ENCODE data around the gene RAPGEF1.

The RAPGEF1 gene

DNA sequence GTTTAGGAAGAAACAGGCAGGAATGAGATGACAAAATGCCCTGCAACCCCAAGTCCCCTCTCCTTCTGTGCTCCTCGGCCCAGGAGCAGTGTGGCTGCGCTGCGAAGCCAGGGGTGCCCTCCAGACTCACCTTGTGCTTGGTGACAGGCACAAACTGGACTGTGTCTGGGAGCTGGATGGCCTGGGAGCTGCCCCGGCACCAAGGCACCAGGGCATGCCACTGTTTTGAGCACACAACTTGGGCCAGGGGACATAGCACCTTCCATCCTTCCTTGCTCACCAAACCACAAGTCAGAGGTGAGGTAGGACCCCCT, 143.5 kb downstream of the RAPGEF1 start:
- DNase-seq (ENCODE audit: low read depth), result no peak
- H3K4me3 ChIP-seq (ENCODE audit: low read depth, low read length), result no peak overlapping the region
- TF ChIP-seq, protein P1, sequence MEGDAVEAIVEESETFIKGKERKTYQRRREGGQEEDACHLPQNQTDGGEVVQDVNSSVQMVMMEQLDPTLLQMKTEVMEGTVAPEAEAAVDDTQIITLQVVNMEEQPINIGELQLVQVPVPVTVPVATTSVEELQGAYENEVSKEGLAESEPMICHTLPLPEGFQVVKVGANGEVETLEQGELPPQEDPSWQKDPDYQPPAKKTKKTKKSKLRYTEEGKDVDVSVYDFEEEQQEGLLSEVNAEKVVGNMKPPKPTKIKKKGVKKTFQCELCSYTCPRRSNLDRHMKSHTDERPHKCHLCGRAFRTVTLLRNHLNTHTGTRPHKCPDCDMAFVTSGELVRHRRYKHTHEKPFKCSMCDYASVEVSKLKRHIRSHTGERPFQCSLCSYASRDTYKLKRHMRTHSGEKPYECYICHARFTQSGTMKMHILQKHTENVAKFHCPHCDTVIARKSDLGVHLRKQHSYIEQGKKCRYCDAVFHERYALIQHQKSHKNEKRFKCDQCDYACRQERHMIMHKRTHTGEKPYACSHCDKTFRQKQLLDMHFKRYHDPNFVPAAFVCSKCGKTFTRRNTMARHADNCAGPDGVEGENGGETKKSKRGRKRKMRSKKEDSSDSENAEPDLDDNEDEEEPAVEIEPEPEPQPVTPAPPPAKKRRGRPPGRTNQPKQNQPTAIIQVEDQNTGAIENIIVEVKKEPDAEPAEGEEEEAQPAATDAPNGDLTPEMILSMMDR (IDR thresholded peaks at IDR 0.05; ENCODE audit: control insufficient read depth, extremely low read depth, insufficient read depth), result no peak

DNA sequence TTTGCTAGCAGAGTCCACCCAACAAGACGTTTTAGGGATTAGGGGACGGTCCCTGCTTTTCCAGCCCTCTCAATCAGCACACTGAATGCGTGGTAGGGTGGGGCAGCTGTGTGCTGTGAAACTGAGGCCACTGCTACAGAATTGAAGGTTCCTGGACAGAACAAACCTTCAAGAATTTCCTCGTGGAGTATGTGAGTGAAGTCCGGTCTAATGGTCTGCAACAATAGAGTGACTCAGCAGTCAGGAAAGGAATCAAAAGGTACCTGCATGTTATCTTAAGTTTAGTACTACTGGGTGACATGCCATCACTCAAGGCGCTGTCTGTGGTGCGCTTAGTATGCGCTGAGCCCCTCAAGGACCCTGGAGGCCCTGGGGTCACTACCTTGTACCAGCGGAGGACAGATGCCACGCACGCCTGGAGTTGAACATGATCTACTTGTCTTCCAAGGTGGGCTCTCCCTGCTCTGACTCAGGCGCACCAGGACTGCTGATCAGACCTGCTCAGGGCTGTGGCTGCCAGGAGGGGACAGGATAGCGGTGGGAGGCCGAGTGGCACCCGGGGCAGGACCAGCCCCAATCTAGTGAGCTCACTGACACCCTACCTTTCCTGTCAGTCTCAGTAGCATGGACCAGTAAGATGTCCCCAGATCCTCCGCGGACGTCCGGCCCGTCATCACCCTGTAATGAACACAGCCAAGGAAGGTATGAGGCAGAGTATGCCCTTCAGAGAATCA, 144.0 kb downstream of the RAPGEF1 start:
- no peak for DNase-seq (ENCODE audit: low read depth)
- TF ChIP-seq, protein P1 (IDR thresholded peaks at IDR 0.05; ENCODE audit: control insufficient read depth, extremely low read depth, insufficient read depth), result no peak
- H3K4me3 ChIP-seq (ENCODE audit: low read depth, low read length), result no peak overlapping the region

DNA sequence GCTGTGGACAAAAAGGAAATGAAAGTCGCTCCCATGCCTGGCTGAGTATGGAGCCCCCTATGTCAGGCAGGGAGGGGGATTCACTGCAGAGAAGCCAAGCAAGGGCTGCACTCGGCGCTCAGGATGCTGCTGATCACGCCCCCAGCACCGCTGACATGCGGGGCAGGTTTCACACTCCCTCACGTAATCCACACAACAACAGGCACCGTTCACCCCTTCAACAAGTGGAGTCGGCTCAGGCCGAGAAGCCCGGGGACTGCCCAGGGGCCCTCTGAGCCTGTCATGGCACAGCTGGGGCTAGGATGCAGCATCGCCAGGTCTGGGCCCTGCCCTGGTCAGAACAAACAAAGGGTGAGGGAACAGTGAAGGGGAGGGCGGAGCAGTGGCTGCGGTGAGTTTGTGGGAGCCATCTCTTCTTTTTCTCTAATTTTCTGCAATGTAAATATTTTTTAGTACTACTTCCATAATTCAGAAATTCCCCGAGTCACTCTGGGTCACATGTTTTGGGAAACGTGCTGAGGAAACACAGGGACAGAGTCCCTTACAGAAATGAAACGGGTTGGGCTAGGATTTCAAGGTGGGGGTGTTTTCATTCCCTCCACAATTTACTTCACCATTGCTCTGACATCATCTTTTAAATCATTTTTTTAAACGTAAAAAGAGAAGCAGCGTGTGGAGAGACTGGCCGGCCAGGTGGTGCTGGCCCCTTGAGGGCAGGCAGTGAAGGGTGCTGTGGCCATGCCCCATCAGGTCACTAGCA, 144.8 kb downstream of the RAPGEF1 start:
- DNase-seq (ENCODE audit: low read depth), result no peak
- TF ChIP-seq, protein P1 (IDR thresholded peaks at IDR 0.05; ENCODE audit: control insufficient read depth, extremely low read depth, insufficient read depth), result no peak
- H3K4me3 ChIP-seq (ENCODE audit: low read depth, low read length), result no peak overlapping the region

DNA sequence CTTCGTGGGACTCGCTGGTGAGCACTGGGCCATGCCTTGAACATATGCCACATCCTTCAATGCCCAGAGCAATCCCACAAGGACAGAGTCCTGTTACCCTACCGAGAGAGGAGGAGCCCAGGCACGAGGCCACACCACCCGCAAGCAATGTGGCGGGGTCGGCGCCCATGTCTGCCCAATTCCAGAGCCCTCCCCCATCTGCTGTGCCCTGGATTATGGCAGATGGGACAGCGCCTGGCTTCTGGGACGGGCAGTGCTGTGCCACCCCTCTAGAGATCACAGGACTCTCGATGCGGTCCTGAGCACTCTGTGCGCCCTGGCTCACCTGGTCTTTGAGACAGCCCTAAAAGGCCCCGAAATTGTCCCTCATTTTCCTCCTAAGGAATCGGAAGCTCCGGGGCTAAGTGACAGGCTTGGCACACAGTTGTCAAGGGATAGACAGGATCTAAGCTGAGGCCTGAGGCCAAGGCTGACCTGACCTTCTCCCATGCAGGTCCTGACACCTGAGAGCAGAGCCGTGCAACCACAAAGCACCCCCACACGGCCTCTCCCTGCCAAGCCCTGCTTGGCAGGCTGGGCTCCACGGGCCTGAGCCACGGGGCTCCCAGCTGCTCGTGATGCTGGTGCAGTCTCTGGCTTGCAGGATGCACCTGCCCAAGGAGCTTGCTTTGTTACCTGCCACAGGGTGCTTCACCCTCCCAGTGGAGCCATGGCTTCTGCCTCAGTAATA, 145.8 kb downstream of the RAPGEF1 start:
- no peak for DNase-seq (ENCODE audit: low read depth)
- TF ChIP-seq, protein P1 (IDR thresholded peaks at IDR 0.05; ENCODE audit: control insufficient read depth, extremely low read depth, insufficient read depth), result no peak
- no peak overlapping the region for H3K4me3 ChIP-seq (ENCODE audit: low read depth, low read length)

DNA sequence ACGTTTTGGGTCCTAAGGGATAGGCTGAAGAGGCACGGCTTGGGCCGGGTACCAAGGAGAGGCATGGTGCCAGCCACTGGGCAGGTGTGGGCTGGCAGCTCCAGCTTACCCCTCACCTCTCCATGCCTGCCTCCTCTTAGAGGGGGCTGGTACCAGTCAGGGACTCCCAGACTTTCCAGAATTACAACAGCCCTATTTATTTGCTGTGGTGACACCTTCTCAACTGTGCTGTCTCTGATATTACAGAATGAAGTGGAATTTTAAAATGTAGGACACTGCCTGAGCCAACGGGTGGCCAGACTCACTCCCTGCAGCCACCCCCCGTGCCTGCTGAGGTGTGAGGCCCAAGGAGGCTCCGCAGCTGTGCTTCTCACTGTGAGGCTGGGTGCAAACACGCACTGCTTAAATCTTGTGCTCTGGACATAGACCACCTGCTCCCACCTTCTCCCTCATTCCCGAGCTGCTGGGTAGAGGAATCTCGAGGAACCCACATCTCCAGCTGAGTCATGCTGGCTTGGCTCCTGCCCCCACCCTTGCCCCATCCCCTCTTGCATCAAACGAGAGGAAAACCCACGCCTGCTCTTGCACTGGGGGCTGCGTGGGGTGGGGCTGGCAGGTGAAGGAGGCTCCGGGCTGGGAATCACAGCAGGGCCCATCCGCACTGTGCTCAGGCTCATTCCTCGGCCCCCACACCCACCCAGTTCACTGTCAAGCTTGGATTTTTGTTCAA, 146.6 kb downstream of the RAPGEF1 start:
- TF ChIP-seq, protein P1 (IDR thresholded peaks at IDR 0.05; ENCODE audit: control insufficient read depth, extremely low read depth, insufficient read depth), result no peak
- DNase-seq (ENCODE audit: low read depth), result no peak
- no peak overlapping the region for H3K4me3 ChIP-seq (ENCODE audit: low read depth, low read length)

DNA sequence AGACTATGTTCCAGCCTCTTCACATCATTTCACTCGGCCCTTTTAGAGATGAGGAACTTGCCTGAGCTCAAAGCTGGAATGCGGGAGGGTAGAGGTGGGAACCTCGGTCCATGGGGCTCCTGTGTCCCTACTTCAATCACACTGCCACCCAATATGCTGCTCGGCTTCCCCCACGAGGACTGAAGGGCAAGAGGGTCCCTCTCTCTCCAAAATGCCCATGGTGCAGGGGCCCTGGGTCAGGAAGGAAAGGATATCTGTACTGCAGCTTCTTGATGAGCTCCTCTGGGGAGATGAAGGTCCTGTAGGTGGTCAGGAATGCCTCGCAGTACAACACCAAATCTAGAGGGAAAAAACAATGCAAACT, 148.0 kb downstream of the RAPGEF1 start:
- H3K4me3 ChIP-seq (ENCODE audit: low read depth, low read length), result no peak overlapping the region
- TF ChIP-seq, protein P1 (IDR thresholded peaks at IDR 0.05; ENCODE audit: control insufficient read depth, extremely low read depth, insufficient read depth), result no peak
- no peak for DNase-seq (ENCODE audit: low read depth)
